Mesendoderm (in vitro differentiated cells): ENCODE measurements around the gene MOSPD3.

Source experiments
- DNase-seq: peaks from one replicate; pipeline ENCODE4 v3.0.0; 2013
- H2AK5ac ChIP-seq: 2 replicates; pipeline ENCODE4 v1.6.1; 2013; ENCODE audit warnings: low read length, inconsistent platforms
- H2BK120ac ChIP-seq: 2 replicates; pipeline ENCODE4 v1.6.1; 2013; ENCODE audit warnings: low read depth, mild to moderate bottlenecking, low read length, moderate library complexity, mixed read lengths
- H2BK15ac ChIP-seq: replicated peaks from 2 replicates; pipeline ENCODE4 v1.6.1; 2013; ENCODE audit warnings: low read depth, mild to moderate bottlenecking, moderate library complexity
- H2BK5ac ChIP-seq: 2 replicates; pipeline ENCODE4 v1.6.1; 2013; ENCODE audit warnings: low read length, inconsistent platforms
- H3K18ac ChIP-seq: 2 replicates; pipeline ENCODE4 v1.6.1; 2013; ENCODE audit warnings: mild to moderate bottlenecking, low read length, mixed read lengths
- H3K23ac ChIP-seq: one replicate; pipeline ENCODE4 v1.6.1; 2013; ENCODE audit warnings: low read length
- H3K27ac ChIP-seq: 2 replicates; pipeline ENCODE4 v1.5.1; 2013; ENCODE audit warnings: low read depth, mild to moderate bottlenecking, inconsistent platforms, low read length, moderate library complexity
- H3K27me3 ChIP-seq: 2 replicates; pipeline ENCODE4 v1.6.1; 2013; ENCODE audit warnings: low read length, control low read depth, mild to moderate bottlenecking, inconsistent platforms; ENCODE audit not compliant: insufficient read depth, poor library complexity
- H3K36me3 ChIP-seq: 2 replicates; pipeline ENCODE4 v1.6.1; 2013; ENCODE audit warnings: low read length, inconsistent platforms; ENCODE audit not compliant: control insufficient read depth, insufficient read depth
- H3K4ac ChIP-seq: one replicate; pipeline ENCODE4 v1.6.1; 2013; ENCODE audit warnings: low read depth, mild to moderate bottlenecking, low read length, moderate library complexity
- H3K4me1 ChIP-seq: 2 replicates; pipeline ENCODE4 v1.6.1; 2013; ENCODE audit warnings: low read depth, low read length, inconsistent platforms; ENCODE audit not compliant: control insufficient read depth
- H3K4me2 ChIP-seq: 2 replicates; pipeline ENCODE4 v1.6.1; 2013; ENCODE audit warnings: low read length
- H3K4me3 ChIP-seq: 2 replicates; pipeline ENCODE4 v1.5.1; 2013; ENCODE audit warnings: mild to moderate bottlenecking, low read length
- H3K56ac ChIP-seq: one replicate; pipeline ENCODE4 v1.6.1; 2013; ENCODE audit warnings: low read length
- H3K79me1 ChIP-seq: 2 replicates; pipeline ENCODE4 v1.6.1; 2013; ENCODE audit warnings: low read length, inconsistent platforms
- H3K79me2 ChIP-seq: 2 replicates; pipeline ENCODE4 v1.6.1; 2013; ENCODE audit warnings: mild to moderate bottlenecking, low read length; ENCODE audit not compliant: control insufficient read depth, insufficient read depth
- H3K9ac ChIP-seq: 2 replicates; pipeline ENCODE4 v1.6.1; 2013; ENCODE audit warnings: low read length, inconsistent platforms
- H4K5ac ChIP-seq: one replicate; pipeline ENCODE4 v1.6.1; 2013; ENCODE audit warnings: low read length
- H4K8ac ChIP-seq: one replicate; pipeline ENCODE4 v1.6.1; 2013; ENCODE audit warnings: low read depth, mild to moderate bottlenecking, control low read depth, low read length, moderate library complexity
- WGBS: extraction: QIAGEN DNeasy Blood & Tissue Kit; methylation state at CpG from one replicate; pipeline ENCODE4 v1.1.7; 2013; ENCODE audit warnings: low lambda C conversion rate, missing lambda C conversion rate; ENCODE audit not compliant: insufficient coverage; ENCODE audit errors: extremely low coverage; 5-methylcytosine and 5-hydroxymethylcytosine counted together

The MOSPD3 gene

GRCh38 chr7:100627238-100627549 lies 14.9 kb downstream of the MOSPD3 start:
- H3K27ac ChIP-seq: no peak overlapping the region
- no peak overlapping the region for H3K4me3 ChIP-seq
- H2BK15ac ChIP-seq: no peak overlapping the region
- H3K27me3 ChIP-seq: no peaks in the 10 kb centered on the region
- no peak for DNase-seq
- no peak overlapping the region for H3K23ac ChIP-seq
- H3K18ac ChIP-seq: no peak overlapping the region
- H3K4ac ChIP-seq: no peak overlapping the region
- no peaks in the 10 kb centered on the region for H3K79me1 ChIP-seq
- H3K79me2 ChIP-seq: no peaks in the 10 kb centered on the region
- no peak overlapping the region for H3K4me2 ChIP-seq
- no peak overlapping the region for H4K8ac ChIP-seq
- H2BK5ac ChIP-seq: no peak overlapping the region
- H2AK5ac ChIP-seq: no peak overlapping the region
- no peak overlapping the region for H4K5ac ChIP-seq
- no peak overlapping the region for H2BK120ac ChIP-seq
- no CpG with 5 or more reads among the region's 21 CpGs for WGBS
- no peaks in the 10 kb centered on the region for H3K4me1 ChIP-seq
- H3K36me3 ChIP-seq: no peaks in the 10 kb centered on the region
- H3K56ac ChIP-seq: no peak overlapping the region
- H3K9ac ChIP-seq: no peak overlapping the region

DNA sequence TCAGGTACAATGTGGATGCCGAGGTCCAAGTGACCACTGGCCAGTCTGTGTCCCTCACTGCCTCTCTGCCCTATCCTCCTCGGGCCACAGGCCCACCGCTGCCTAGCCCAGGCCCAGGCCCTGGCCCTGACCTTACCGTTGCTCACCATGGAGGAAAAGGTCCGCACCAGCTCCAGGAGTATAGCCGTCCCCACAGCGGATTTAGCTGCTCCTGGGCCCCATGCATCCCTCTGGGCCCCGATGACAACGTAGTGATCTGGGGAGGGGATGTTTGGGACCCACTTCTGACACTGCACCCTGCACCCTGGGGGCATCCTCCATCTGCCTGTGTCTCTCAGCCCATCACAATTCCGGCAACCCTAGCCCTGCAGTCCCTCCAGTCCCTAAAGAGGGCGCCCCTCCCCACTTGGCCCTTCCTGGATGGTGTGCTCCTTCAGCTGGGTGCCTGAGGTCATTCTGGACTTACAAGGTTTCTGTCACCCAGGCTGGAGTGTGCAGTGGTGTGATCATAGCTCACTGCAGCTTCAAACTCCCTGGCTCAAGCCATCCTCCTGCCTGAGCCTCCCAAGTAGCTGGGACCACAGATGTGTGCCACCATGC lies 16.9 kb downstream of the MOSPD3 start:
- Histone ChIP-seq H3K23ac (no peak overlapping the region), H3K4me2 (no peak overlapping the region), H3K18ac (no peak overlapping the region), H3K56ac (no peak overlapping the region), H2BK15ac (no peak overlapping the region), H3K27me3 (no peaks in the 10 kb centered on the region), H3K27ac (no peak overlapping the region), H3K9ac (no peak overlapping the region), H2AK5ac (no peak overlapping the region), H4K5ac (no peak overlapping the region), H3K36me3 (no peaks in the 10 kb centered on the region), H3K79me2 (no peaks in the 10 kb centered on the region), H3K4me3 (no peak overlapping the region), H3K4me1 (no peaks in the 10 kb centered on the region), H3K79me1 (no peaks in the 10 kb centered on the region), H2BK5ac (no peak overlapping the region), H2BK120ac (no peak overlapping the region), H3K4ac (no peak overlapping the region), H4K8ac (no peak overlapping the region)
- WGBS: no CpG with 5 or more reads among the region's 11 CpGs
- peak; percentile 78 for DNase-seq

GRCh38 chr7:100630066-100630465 lies 17.7 kb downstream of the MOSPD3 start:
- Histone ChIP-seq H2BK120ac (no peak overlapping the region), H3K56ac (no peak overlapping the region), H3K27me3 (no peaks in the 10 kb centered on the region), H2AK5ac (no peak overlapping the region), H2BK5ac (no peak overlapping the region), H3K9ac (no peak overlapping the region), H4K5ac (no peak overlapping the region), H3K4ac (no peak overlapping the region), H4K8ac (no peak overlapping the region), H3K4me1 (no peaks in the 10 kb centered on the region), H3K27ac (no peak overlapping the region), H3K4me3 (no peak overlapping the region), H3K4me2 (no peak overlapping the region), H3K36me3 (no peaks in the 10 kb centered on the region), H3K79me2 (no peaks in the 10 kb centered on the region), H3K79me1 (no peaks in the 10 kb centered on the region), H3K23ac (no peak overlapping the region), H2BK15ac (no peak overlapping the region), H3K18ac (no peak overlapping the region)
- DNase-seq: no peak
- WGBS: no CpG with 5 or more reads among the region's 4 CpGs

- H3K27ac ChIP-seq: no peak overlapping the region
- H3K79me1 ChIP-seq: no peaks in the 10 kb centered on the region
- no peak overlapping the region for H2AK5ac ChIP-seq
- no peaks in the 10 kb centered on the region for H3K36me3 ChIP-seq
- DNase-seq: peak; percentile 40
- peak overlapping the region; percentile 32 for H3K18ac ChIP-seq
- H2BK5ac ChIP-seq: no peak overlapping the region
- no peaks in the 10 kb centered on the region for H3K4me1 ChIP-seq
- H2BK120ac ChIP-seq: peak overlapping the region; percentile 15
- WGBS: no CpG with 5 or more reads among the region's 72 CpGs
- peak overlapping the region; percentile 46 for H3K4me3 ChIP-seq
- H4K5ac ChIP-seq: no peak overlapping the region
- H3K56ac ChIP-seq: peak overlapping the region; percentile 86
- peak overlapping the region; percentile 99 for H3K4me2 ChIP-seq
- peak overlapping the region; percentile 8 for H3K4ac ChIP-seq
- H2BK15ac ChIP-seq: no peak overlapping the region
- H3K27me3 ChIP-seq: no peaks in the 10 kb centered on the region
- H3K79me2 ChIP-seq: no peaks in the 10 kb centered on the region
- peak overlapping the region; percentile 83 for H3K9ac ChIP-seq
- H3K23ac ChIP-seq: no peak overlapping the region
- no peak overlapping the region for H4K8ac ChIP-seq
These were observed 20.8 kb downstream of the MOSPD3 start for GRCh38 chr7:100632951-100633717.

- H3K4me3 ChIP-seq: no peak overlapping the region
- WGBS: no CpG with 5 or more reads among the region's 17 CpGs
- no peaks in the 10 kb centered on the region for H3K79me1 ChIP-seq
These were observed 27.7 kb downstream of the MOSPD3 start for GRCh38 chr7:100639995-100640516.

More at GRCh38 chr7:100639995-100640516, 27.7 kb downstream of the MOSPD3 start:
- H3K9ac ChIP-seq: no peak overlapping the region
- no peak overlapping the region for H4K8ac ChIP-seq
- H2BK5ac ChIP-seq: no peak overlapping the region
- no peak for DNase-seq
- no peak overlapping the region for H4K5ac ChIP-seq
- no peak overlapping the region for H3K18ac ChIP-seq
- no peaks in the 10 kb centered on the region for H3K79me2 ChIP-seq
- no peak overlapping the region for H2BK120ac ChIP-seq
- H3K4me2 ChIP-seq: no peak overlapping the region
- H3K23ac ChIP-seq: no peak overlapping the region
- no peaks in the 10 kb centered on the region for H3K4me1 ChIP-seq
- no peak overlapping the region for H2BK15ac ChIP-seq
- no peak overlapping the region for H3K4ac ChIP-seq
- H2AK5ac ChIP-seq: no peak overlapping the region
- no peak overlapping the region for H3K56ac ChIP-seq
- H3K27ac ChIP-seq: no peak overlapping the region
- no peaks in the 10 kb centered on the region for H3K36me3 ChIP-seq
- no peaks in the 10 kb centered on the region for H3K27me3 ChIP-seq
